ENCODE results near the gene PIMREG.
"Not testable (repeated sequence)": the region's sequence is repeated elsewhere in the genome, so short reads cannot be mapped to it uniquely, and the experiment has no call there.

PIMREG gene

DNA sequence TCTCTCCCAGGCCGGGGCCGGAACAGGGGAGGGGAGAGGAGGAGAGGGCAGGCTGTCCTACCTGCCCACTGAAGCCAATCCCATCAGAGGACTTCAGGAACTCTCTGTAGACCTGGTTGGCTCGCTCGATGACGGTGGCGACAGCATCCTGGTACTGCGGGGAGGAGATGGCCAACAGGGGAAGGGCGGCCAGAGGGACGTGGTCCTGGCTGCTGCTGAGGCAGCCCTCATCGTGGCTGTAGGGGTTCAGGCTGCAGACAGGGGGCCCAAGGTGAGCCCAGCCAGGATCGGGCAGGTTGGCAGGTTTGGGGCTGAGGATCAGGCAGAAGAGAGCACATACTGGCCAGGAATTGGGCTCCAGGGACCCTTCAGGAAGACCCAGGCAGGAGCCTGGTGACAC lies 34.2 kb downstream of the PIMREG start:
- no peak for DNase-seq (ENCODE audit: low read depth)

DNA sequence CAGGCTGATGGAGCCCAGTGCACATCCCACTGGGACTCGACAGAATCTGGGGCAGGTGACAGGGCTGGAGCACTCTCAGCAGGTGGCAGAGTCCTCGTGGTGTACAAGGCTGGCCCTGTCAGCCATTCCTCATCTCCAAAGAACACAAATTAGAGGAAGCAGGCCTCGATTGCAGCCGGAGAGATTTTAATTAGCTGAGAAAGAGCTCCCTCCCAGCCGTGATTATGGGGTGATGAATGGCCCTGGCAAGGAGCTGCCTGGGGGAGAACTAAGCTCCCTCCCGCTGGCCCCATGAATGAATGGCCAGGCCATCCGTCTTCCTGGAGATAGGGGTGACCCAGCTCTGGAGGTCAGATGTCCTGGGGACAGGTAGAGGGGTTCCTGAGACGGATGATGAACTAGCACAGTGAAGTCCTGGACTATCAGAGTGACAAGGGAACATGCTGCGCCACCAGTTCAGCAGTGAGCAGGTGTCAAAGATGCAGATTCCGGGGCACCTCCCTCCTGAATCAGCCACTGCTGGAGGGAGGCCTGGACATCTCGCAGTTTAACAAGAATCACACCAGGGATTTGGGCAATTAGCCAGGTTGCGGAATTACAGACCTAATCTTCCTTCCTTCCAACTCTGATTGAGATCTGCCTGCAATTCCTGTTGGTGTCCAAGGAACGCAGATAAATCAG lies 35.5 kb downstream of the PIMREG start:
- no peak for DNase-seq (ENCODE audit: low read depth)

DNA sequence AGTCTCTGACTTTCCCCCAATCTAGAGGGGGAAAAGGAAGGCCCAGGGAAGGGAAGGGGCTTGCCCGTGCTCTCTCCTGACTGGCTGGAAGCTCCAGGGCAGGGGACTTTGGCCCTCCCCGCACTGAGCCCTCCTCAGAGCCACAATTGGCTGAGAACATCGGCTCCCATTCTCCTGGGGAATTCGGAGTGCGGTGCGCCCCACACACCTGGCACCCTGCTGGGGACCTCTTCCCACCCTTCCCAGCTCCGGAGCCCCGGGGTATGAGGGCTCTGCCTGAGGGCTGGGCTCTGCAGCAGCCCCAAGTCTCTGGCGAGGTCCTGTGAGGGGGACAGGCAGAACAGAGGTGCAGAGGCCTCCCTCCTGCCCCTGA lies 36.0 kb downstream of the PIMREG start:
- no peak for DNase-seq (ENCODE audit: low read depth)

DNA sequence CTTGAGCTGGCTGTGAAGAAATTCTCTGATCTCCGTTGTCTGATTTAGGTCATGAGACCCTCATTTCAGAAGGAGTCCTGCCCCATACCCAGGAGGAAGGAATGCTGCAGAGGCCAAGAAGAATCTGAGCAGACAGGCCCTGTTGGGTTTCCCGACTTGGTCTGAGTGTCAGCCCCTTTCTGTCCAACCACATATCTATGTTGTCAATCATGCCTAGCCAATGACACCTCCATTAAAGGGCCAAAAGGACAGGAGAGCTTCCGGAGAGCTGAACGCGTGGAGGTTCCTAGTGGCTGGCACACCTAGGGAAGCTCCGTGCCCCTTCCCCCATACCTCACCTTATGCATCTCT lies 37.8 kb downstream of the PIMREG start:
- DNase-seq (ENCODE audit: low read depth) = no peak

DNA sequence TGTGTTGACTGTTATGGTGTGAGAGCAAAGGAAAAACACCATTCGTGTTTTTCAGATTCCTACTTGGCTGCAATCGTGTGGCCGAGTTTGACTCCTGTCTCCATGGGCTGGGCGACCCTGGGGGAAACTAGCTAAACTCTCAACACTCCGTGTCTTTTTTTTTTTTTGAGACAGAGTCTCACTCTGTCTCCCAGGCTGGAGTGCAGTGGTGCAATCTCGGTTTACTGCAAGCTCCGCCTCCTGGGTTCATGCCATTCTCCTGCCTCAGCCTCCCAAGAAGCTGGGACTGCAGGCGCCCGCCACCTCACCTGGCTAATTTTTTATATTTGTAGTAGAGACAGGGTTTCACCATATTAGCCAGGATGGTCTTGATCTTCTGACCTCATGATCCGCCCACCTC lies 38.5 kb downstream of the PIMREG start:
- DNase-seq (ENCODE audit: low read depth) = not testable (repeated sequence)

DNA sequence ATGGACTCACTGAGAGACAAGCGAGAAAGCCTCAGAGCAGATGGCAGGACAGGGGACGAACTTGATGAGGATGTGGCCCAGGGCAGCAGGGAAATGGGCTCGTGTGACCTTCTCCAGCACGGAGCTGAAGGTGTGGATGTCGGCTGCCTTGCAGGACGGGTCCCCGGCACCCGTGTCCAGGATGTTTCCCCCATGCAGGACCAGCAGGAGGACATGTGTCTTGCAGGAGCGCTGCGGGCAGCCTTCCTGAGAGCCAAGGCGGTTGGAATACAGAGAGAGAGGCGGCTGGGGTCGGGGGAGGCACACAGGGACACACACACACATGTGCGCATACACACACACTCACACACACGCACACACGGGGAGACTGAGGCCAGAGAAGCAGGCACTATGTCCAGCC lies 39.3 kb downstream of the PIMREG start:
- no peak for DNase-seq (ENCODE audit: low read depth)

DNA sequence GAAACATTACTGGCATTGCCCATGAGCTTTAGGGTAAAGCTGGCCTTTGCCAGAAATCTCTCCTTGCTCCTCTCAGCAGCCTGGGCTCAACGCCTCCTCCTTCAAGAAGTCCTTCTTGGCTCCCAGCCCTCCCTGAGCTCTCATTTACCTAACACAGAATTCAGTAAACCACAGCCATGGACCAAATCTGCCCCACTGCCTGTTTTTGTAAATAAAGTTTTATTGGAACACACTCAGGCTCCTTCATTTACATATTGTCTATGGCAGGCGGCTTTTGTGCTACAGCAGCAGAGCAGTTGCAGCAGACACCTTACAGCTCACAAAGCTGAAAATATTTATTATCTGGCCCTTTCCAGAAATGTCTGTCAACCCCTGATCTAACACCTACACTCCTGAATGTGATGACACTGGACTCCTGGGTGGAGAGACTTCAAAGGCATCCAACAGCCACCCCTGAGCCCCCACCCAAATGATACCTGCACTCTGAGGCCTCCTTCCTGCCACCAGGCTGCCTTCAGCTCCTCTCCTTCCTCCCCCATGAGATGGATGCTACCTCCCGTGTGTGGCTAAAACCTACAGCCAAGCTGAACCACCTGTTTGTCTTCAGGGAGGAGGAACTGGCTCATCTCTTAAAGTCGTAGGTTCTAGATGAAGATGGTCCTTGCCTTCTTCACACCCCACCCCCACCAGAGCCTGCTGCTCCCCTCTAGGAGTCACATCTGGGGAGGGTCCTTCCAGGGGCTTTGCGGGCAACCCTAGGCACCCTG lies 41.6 kb downstream of the PIMREG start:
- DNase-seq (ENCODE audit: low read depth) = no peak

DNA sequence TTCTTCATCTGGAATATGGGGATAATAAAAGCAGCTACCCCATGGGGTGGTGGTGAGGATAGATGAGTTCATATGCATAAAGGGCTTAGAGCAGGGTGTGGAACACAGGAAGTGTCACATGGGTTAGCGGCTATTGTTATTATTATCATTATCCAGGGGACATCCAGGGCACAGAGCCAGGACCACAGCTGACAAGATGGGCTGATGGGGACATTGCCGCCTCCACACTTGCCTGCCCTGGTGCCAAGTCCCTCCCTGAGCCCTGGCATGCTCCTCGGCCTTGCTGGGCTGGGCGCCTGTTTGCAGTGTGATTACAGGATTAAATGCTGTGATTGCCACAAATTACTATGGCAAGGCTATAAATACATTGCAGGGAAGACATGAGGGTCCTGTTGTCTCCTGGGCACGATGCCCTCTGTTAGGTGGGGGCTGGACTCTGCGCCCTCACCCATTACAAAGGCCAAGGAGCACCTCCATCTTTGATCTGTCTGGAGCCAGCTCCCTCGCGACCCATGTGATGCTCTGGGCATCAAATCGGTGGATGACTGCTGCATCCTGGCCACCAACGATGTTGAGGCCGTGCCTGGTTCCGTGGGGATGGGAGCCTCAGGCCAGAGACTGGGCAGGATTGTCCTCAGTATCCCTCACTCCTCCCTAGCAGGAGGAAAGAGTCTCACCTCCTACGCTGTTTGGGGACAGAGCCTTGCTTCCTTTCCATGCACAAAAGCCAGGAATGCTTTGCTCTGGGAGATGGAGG lies 43.2 kb downstream of the PIMREG start:
- no peak for DNase-seq (ENCODE audit: low read depth)

DNA sequence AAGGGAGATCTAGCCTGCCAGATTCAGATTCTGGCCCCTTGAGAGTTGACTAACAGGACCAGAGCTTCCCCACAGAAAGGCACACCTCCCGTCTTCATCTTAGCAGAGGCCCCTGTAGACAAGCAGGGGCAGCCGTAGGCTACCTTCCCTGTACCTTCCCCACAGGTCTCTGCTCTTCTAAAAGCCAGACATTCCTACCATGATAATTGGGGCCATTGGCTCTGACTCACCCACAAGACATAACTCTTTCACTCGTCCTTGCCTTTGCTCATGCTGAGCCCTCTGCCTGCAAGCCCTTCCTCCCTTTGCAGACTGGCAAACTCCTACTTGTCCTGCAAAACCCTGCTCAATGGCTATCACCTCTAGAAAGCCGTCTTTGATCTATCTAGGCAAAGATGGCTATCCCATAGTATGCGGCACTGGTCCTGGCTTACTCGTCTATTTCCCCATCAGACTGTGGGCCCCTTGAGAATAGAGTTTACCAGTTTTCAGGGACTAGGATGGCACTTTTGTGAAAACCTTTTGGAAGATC lies 43.8 kb downstream of the PIMREG start:
- no peak for DNase-seq (ENCODE audit: low read depth)

DNA sequence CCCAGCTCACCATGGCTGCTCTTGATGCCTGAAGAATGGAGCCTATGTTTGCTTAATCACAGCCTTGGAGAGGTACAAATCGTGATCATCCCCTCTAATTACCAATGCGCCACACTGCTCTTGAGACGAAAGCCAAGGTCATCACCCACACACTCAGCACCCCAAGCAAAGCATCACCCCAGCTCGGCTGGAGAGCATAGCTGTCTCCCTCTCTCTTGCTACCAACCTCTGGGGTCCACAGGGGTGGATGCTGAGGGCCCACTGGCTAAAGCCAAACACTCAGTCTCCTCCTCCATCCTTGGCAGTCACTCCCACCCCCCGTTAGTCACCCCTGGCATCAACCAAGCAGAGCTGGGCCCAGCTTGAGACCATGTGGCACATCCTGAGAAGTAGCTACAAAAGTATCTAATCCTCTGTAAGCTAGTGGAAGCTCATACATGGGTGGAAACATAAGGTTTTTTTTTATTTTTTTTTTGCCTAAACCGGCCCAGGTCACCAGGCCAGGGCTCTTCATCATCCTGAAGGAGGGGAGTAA lies 44.8 kb downstream of the PIMREG start:
- DNase-seq (ENCODE audit: low read depth) = no peak

DNA sequence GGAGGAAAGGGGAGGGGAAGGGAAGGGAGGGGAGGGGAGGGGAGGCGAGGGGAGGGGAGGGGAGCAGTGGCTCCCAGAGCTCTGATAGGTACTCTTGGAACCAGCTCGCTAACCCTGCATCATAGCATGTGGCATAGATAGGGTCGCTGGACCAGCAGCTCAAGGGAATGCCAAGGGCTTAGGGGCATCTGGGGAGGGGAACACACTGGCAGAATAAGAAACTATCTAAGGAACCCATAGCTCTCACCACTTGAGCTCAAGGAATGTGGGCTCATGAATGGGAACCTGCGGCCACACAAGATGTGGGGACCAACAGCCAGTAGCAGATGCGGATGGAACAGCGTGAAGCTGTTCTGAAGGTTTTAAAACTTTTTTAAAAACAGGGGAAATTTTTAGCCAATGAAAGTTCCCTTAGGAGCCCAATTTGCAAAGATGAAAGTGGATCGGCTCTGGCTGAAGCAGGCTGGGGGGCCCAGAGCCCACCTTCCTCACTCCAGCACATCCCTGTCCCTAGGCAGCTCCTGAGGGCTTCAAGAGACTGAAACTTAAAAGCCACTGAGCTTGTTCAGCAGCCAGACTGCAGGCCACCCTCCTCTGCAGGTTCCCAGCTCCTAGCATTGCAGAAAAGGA lies 46.9 kb downstream of the PIMREG start:
- no peak for DNase-seq (ENCODE audit: low read depth)

DNA sequence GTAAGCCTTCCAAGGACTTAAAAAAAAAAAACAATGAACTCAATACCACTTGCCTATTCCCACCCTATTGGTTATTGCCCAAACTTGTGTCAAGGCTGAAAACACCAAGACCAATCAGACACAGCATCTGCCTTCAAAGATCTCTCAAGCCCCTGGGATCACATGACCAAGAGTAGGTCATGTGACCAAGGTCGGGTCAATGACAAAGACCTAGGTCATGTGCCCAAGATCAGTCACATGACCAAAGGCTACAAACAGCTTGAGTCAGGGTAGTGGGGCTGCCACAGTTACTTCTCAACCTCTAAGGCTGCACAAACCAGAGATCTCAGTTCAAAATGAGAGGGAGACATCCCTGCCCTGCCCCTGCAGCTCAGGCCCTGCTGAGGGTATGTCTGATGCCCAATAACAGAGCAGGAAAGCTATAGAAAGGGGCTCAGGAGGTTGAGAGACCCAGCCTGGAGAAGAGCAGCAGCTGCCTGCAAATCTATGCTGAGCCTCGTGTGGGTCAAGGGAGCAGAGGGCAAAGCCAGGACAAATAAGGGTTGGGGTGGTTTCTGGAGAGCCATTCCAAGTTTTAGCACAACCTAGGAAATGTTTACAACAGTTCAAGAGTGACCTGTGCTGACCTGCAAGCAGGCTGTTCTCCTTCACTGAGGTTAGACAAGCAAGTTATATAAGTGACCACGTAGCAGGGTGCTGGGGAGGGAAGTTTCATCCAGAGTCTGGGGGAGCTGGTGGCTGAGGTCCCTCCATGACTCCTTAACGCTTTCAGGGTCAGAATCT lies 48.8 kb downstream of the PIMREG start:
- DNase-seq (ENCODE audit: low read depth) = no peak

DNA sequence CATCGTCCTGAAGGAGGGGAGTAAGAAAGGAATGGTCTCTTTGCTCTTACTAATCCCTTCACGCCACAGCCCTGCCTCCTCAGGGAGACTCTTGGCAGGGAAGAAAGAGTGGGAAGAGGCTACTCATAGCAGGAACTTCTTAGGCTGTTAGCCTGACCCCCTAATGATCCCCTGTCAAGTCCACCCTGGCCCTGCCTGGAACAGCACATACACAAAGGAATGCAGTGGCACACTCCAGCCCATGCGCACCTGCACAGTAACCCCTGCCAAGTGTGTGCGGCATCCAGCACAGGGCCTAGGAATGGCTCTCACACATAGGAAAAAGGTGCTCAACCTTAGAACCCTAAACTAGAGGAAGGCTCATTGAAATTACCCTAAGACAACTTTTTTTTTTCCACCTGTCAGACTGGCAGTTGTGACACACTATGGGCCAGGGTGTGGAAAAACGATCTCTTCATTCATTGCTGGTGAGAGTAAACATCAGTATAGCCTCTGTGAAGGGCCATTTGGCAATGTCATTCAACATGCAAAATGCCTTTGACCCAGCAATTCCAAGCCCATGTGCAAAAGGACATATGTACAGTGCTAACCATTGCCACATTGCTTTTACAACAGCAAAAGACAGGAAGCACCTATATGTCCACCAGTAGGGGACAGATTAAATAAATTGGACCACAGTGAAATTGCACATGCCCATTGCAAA lies 50.1 kb downstream of the PIMREG start:
- DNase-seq (ENCODE audit: low read depth) = no peak

DNA sequence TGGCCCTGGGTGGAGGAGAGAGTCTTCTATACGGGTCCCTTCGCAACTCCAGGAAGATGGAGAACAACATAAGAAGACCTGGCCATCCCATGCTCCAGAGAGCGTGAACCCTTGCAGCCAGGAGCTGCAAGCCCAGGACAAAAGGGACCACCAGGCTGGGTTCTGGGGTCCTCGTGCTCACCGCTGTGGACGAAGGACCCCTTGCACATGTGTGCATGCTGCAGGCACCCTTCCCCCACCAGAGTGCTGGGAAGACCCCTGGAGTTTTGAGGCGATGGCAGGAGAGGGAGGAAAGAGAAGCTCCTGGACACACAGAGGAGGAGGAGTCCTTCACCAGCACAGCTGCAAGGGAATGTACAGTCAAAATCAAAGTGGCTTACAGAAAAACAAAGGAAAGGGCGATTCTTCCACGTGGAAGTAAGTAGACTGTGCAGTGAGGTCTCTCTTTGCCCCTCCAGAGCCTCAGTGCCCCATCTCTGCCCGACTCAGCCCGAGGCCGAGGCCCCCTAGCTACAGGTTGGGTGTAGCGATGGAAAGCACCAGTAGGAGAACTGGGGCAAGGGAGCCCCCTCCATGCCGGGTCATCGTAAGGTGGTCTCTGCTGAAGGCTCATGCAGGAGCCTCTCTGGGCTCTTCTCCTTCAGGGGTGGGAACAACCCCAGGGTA lies 51.3 kb downstream of the PIMREG start:
- no peak for DNase-seq (ENCODE audit: low read depth)

DNA sequence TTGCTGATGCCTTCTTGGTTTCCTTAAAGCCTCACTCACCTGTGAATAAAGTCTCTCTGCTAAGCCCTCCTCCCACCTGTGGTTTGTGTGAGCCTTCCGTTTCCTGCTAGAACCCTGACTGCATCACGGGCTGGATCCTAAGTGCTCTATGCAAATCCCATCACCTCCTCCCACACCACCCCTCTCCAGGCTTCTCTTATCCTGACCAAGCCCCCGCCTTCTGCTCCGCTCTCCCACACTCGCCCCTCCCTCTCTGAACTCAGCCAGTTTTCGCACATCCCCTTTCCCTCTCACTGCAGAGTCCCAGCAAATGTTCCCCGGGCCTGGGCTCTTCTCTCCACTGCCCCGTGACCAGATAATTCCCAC lies 51.8 kb downstream of the PIMREG start:
- no peak for DNase-seq (ENCODE audit: low read depth)

DNA sequence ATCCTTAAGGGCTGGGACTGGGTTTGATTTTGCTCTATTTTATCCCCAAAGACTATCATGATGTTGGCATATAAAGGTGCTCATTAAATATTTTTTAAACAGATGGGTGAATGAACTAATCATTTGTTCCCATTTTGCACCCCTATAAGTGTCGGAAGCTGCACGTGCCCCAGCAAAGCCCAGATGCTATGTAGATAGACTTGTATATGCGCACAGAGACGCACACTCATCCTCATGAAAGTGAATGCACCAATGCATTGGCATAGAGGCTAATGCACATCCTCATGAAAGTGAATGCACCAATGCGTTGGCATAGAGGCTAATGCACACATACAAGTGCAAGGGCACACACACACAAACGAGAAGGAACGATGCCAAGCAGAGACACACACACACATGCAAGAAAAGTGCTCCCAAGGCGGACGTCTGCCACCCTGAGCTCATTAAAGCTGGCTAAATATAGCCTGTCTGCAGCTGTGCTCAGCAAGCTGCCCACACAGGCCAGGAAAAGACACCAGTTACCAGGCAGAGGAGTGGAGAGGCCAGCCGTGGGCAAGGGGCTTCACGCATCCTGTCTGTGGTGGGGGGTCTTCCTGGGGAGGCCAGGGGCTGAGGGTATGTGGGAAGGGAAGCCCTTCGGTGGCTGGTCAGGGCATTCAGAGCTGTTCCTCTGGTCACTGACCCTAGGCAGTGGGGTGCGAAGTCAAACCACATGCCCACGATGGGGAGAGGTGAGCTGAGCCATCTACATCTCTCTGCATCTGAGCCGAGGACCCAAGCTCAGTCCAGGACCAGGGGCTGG lies 52.6 kb downstream of the PIMREG start:
- no peak for DNase-seq (ENCODE audit: low read depth)

DNA sequence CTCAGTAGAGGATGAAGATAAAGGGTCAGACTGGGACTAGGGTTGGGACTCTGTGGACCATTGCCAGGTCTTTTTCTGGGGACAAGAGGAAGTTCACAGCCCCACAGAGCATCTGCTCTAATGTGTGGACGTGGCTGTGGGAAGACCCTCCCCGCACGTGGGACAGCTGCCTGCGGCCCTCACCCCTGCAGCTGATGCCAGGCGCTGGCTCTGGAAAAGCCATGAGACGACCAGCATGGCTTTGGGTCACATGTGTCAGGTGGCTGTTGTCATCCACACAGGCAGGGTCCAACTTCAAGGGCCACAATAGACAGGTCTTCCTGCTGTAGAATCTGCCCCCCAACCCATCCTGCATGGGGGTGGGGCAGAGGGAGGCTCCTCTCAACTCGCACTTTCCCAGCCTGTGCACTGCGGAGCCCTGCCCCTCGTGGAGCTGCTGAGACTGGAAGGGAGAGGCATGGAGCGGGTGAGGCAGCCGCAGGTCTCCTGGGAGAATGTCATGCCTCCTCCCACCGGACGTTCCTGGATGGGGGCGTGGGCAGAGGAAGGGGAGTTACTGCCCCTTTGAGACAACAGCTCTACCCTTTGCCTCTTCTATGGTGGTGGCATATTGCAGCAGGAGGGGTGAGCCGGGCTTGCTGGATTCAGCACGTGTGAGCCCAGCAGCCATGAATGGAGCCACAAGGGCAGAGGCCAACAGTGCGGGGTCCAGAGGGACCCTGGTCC lies 53.4 kb downstream of the PIMREG start:
- no peak for DNase-seq (ENCODE audit: low read depth)

DNA sequence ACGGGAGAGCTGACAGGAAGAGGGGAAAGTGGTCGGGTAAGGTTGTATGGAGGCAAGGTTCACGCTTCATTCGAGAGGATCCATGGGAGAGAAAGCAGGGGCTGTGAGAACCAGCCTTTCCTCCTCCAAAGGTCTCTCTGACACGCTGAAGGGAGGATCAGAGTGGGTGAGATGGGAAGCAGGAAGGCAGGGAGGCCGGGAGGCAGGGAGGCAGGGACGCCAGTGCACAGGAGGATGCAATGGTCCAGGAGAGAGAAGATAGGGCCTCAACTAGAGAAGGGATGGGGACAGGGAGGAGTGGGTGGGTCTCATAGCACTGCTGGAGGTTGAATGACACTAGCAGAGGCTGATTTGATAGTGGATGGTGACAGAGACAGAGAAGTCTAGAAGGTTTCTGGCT lies 54.1 kb downstream of the PIMREG start:
- no peak for DNase-seq (ENCODE audit: low read depth)
